ENCODE data around the gene FER1L5. TPM values are rescaled to one million over a fixed set of nuclear protein-coding genes. Genes with fewer than 3 reads are reported as not detected.

The FER1L5 gene
- total and polyA plus RNA-seq, 2 donors (not counting 3 experiments of a cell fraction or from before 2014, with no cell fraction given), result not detected

DNA sequence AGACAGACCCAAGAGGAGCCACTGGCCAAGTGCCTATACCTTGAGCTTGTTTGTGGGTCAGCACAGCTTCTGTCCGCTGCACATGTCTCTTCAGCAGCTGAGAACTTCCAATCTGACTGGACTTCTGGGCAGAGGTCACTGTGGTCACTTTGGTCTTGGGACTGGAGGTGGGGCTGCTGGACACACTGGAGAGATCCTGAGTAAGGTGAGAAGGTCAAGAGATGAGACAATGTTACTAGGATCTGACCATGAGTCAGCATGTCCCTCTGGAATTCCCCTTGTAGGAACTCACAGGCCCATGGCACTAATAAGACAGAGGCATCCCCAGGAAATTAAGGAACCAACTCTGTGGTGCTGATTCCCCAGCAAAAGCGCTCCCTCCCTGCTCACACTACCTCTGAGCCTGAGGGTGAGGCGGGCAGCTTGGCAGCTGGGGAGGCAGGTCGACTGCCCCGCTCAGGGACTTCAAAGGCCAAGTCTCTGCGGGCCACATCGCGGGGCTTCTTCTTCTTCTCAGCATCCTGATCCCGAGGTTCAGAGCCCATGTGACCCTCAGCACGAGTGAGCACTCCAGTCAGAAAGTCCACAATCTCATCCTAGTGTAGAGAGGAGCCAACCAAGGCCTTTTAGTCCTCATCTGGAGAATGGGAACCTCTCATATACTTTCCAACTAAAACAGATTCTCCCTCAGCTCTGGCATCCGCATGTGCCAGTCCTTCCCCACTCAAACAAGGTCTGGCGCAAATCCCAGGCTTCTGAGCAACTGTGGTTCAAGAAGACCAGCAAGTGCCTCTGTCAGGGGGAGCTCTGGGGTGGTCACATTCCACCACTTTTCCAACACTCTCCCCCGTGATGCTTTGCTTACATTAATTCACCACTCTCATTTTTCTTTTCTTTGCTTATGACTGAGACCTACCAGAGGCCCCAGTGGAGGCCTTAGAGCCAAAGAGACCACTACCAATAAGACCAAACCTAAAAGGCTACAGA lies 33.8 kb upstream of the FER1L5 start:
- Histone ChIP-seq H3K27me3 (ENCODE audit: control insufficient read depth in 2 of 2, insufficient read depth in 2 of 2, low read length in 2 of 2) (no peaks in the 10 kb centered on the region), H3K4me1 (ENCODE audit: control insufficient read depth, extremely low read depth, insufficient read depth, low read length) (no peaks in the 10 kb centered on the region), H3K27ac (ENCODE audit: insufficient read depth, low read depth, low read length) (no peak overlapping the region), H3K4me2 (ENCODE audit: insufficient read depth, low read length) (no peak overlapping the region), H3K36me3 (ENCODE audit: control insufficient read depth in 2 of 2, extremely low read depth in 1 of 2, insufficient read depth in 2 of 2, low read length in 2 of 2) (peaks cover 33 to 62% of the 10 kb centered on the region in 2 experiments), H3K9me3 (replicated peaks; ENCODE audit: control insufficient read depth, insufficient read depth, low read length) (no peaks in the 10 kb centered on the region), H3K9me1 (replicated peaks; ENCODE audit: control insufficient read depth, extremely low read depth, insufficient read depth, low read length) (no peaks in the 10 kb centered on the region), H3K79me2 (ENCODE audit: control insufficient read depth, insufficient read depth, low read length) (no peaks in the 10 kb centered on the region), H4K20me1 (replicated peaks; ENCODE audit: control insufficient read depth, extremely low read depth, insufficient read depth, low read length) (no peaks in the 10 kb centered on the region), H2AFZ (ENCODE audit: low read depth, low read length) (no peak overlapping the region), H3K4me3 (replicated peaks in 1 of 3; ENCODE audit: insufficient read depth in 1 of 3, low read depth in 1 of 3, low read length in 3 of 3) (no peak overlapping the region), H3K9ac (replicated peaks; ENCODE audit: extremely low read depth, insufficient read depth, low read length) (no peak overlapping the region)
- intact Hi-C loops (cut with micrococcal nuclease) (no loop called here), dilution Hi-C loops (cut with MboI; ENCODE audit: extremely low pct_ligation_motif_present, low sequenced_read_pairs) (no loop called here)
- DNase-seq (ENCODE audit: low read depth, low spot score) (no peak), FAIRE-seq (no peak)
- TF ChIP-seq, protein P1, sequence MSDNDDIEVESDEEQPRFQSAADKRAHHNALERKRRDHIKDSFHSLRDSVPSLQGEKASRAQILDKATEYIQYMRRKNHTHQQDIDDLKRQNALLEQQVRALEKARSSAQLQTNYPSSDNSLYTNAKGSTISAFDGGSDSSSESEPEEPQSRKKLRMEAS (IDR thresholded peaks at IDR 0.05; ENCODE audit: insufficient read depth, insufficient read length), result no peak
- TF ChIP-seq POLR2AphosphoS5 (IDR thresholded peaks at IDR 0.05; ENCODE audit: insufficient read depth, low read depth, low read length) (no peak), MYC (IDR thresholded peaks at IDR 0.05; ENCODE audit: low read depth, low read length) (no peak), POLR2A (IDR thresholded peaks at IDR 0.05; ENCODE audit: low read depth, low read length) (no peak), FOS (IDR thresholded peaks at IDR 0.05; ENCODE audit: borderline replicate concordance, insufficient read depth, low read length) (no peak), EZH2 (IDR thresholded peaks at IDR 0.05; ENCODE audit: borderline replicate concordance, low read depth, low read length, severe bottlenecking) (no peak), JUN (IDR thresholded peaks at IDR 0.05; ENCODE audit: borderline replicate concordance, insufficient read depth, insufficient read length, low read depth) (no peak), GATA2 (IDR thresholded peaks at IDR 0.05; ENCODE audit: insufficient read depth, insufficient read length, low read depth, low read length) (no peak)
- TF ChIP-seq, protein P2, sequence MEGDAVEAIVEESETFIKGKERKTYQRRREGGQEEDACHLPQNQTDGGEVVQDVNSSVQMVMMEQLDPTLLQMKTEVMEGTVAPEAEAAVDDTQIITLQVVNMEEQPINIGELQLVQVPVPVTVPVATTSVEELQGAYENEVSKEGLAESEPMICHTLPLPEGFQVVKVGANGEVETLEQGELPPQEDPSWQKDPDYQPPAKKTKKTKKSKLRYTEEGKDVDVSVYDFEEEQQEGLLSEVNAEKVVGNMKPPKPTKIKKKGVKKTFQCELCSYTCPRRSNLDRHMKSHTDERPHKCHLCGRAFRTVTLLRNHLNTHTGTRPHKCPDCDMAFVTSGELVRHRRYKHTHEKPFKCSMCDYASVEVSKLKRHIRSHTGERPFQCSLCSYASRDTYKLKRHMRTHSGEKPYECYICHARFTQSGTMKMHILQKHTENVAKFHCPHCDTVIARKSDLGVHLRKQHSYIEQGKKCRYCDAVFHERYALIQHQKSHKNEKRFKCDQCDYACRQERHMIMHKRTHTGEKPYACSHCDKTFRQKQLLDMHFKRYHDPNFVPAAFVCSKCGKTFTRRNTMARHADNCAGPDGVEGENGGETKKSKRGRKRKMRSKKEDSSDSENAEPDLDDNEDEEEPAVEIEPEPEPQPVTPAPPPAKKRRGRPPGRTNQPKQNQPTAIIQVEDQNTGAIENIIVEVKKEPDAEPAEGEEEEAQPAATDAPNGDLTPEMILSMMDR (IDR thresholded peaks at IDR 0.05; ENCODE audit: extremely low read depth in 1 of 2, insufficient read depth in 1 of 2, low read depth in 1 of 2, low read length in 2 of 2), result no peak
- no TSS peak for BruUV-seq (replicated peaks)
- ChIA-PET POLR2A (no interaction called here), CTCF (no interaction called here)

Data from endothelial cell of umbilical vein (primary cell).